CD4-positive, alpha-beta T cell (primary cell): ENCODE data around the gene RAPGEF3. TPM values are rescaled to one million over a fixed set of nuclear protein-coding genes. Genes with fewer than 3 reads are reported as not detected.

ENCODE experiments used
- ATAC-seq: fragments of 200-7000 bp; cut with Tn5 transposase; one replicate; pipeline ENCODE4 v1.10.0; 2022; ENCODE audit warnings: mild to moderate bottlenecking; ENCODE audit not compliant: poor library complexity
- CTCF ChIA-PET: fragments of 350-600 bp; sonication (Branson Sonifier 250); formaldehyde crosslinking; loops from one replicate; lab custom pipeline; 2021; ENCODE audit warnings: antibody characterized with exemption, inconsistent platforms; lab: Charles Lee
- POLR2A ChIA-PET: fragments of 350-600 bp; sonication (Branson Sonifier 250); formaldehyde crosslinking; loops from one replicate; lab custom pipeline; 2021; ENCODE audit warnings: antibody characterized with exemption, inconsistent platforms; lab: Charles Lee
- DNase-seq, 14 experiments: peaks; one replicate each; pipeline ENCODE4 v3.0.0-alpha.2; 2013 to 2020; ENCODE audit warnings: mixed read lengths in 2 of 14
- H3K27ac ChIP-seq, 2 donors: one replicate each; pipeline versions ENCODE4 v1.5.1 to v1.7.0; 2013; ENCODE audit warnings: low read length in 2 of 2, low read depth in 1 of 2, mild to moderate bottlenecking in 1 of 2
- H3K27me3 ChIP-seq, 2 experiments: 1 replicate in 1 of 2; 2 replicates in 1 of 2; pipeline versions ENCODE4 v1.6.1 to v1.7.0; 2013; ENCODE audit warnings: low read length in 2 of 2, control low read depth in 1 of 2, mild to moderate bottlenecking in 1 of 2, moderate library complexity in 1 of 2; ENCODE audit not compliant: insufficient read depth in 2 of 2, control insufficient read depth in 1 of 2
- H3K36me3 ChIP-seq: one replicate; pipeline ENCODE4 v1.6.1; 2013; ENCODE audit warnings: low read length, control low read depth; ENCODE audit not compliant: insufficient read depth
- H3K4me1 ChIP-seq: one replicate; pipeline ENCODE4 v1.6.1; 2013; ENCODE audit warnings: low read length, control low read depth; ENCODE audit not compliant: insufficient read depth
- H3K4me3 ChIP-seq: one replicate; pipeline ENCODE4 v1.5.1; 2013; ENCODE audit warnings: mild to moderate bottlenecking, low read length, moderate library complexity
- H3K9me3 ChIP-seq, 2 experiments: 1 replicate in 1 of 2; 2 replicates in 1 of 2; pipeline versions ENCODE4 v1.6.1 to v1.7.0; 2013; ENCODE audit warnings: low read length in 2 of 2, mild to moderate bottlenecking in 2 of 2, control low read depth in 1 of 2, moderate library complexity in 1 of 2; ENCODE audit not compliant: control insufficient read depth in 1 of 2, insufficient read depth in 1 of 2
- H3K27ac Mint-ChIP-seq: one replicate; pipeline ENCODE4 v1.8.0; 2020; ENCODE audit warnings: mixed read lengths
- H3K27me3 Mint-ChIP-seq: one replicate; pipeline ENCODE4 v1.8.0; 2021; ENCODE audit warnings: mixed read lengths
- H3K36me3 Mint-ChIP-seq: one replicate; pipeline ENCODE4 v1.8.0; 2021; ENCODE audit warnings: low read depth, mixed read lengths
- H3K4me1 Mint-ChIP-seq: one replicate; pipeline ENCODE4 v1.8.0; 2021; ENCODE audit warnings: low read depth, mixed read lengths
- H3K4me3 Mint-ChIP-seq: one replicate; pipeline ENCODE4 v1.8.0; 2020; ENCODE audit warnings: mild to moderate bottlenecking, mixed read lengths
- H3K9me3 Mint-ChIP-seq: one replicate; pipeline ENCODE4 v1.8.0; 2020; ENCODE audit warnings: mixed read lengths
- intact Hi-C, 2 experiments: fragments of 100-400 bp; cut with DNase I in 1 of 2; cut with micrococcal nuclease in 1 of 2; formaldehyde crosslinking; loops; one replicate each; pipeline versions ENCODE4 v1.15.1 to v1.9.0; 2023 to 2025; cut with DNase I, micrococcal nuclease
- total RNA-seq, 174 experiments: library from RNA in 2 of 174; stranded (reverse) in 2 of 174; gene quantifications; one replicate each; pipeline ENCODE4 v1.2.3 and lab custom pipeline; 2021 to 2026
- TF ChIP-seq, protein P1 (sequence below): fragments of 200-600 bp; IDR thresholded peaks from one replicate; pipeline ENCODE4 v1.8.0; 2022; ENCODE audit warnings: antibody characterized with exemption, mild to moderate bottlenecking

RAPGEF3 gene
- total RNA-seq, 2 experiments from 2014 or later = 0.17 to 0.33 TPM

GRCh38 chr12:47711448-47711847 lies 47.2 kb downstream of the RAPGEF3 start:
- CTCF ChIA-PET = interaction anchor here (1.0 kb wide), 1 partner anchor 238 kb away, joined by 4 read pairs; no protein-coding TSS in a partner anchor
- no peak for DNase-seq
- Mint-ChIP-seq H3K4me3 (no peak overlapping the region), H3K9me3 (no peaks in the 10 kb centered on the region), H3K27ac (no peak overlapping the region), H3K4me1 (peaks cover 44% of the 10 kb centered on the region), H3K36me3 (peaks cover 1% of the 10 kb centered on the region), H3K27me3 (no peaks in the 10 kb centered on the region)
- H3K9me3 ChIP-seq = no peaks in the 10 kb centered on the region
- intact Hi-C loops = loop anchor here (10.0 kb wide), 3 partner anchors 643 to 903 kb away; partner anchors contain the start of gene ZNF641 (in 1 of the 2)
- H3K27me3 ChIP-seq = no peaks in the 10 kb centered on the region
- H3K36me3 ChIP-seq = no peaks in the 10 kb centered on the region
- POLR2A ChIA-PET = no interaction called here
- H3K27ac ChIP-seq = no peak overlapping the region
- H3K4me3 ChIP-seq = no peak overlapping the region
- H3K4me1 ChIP-seq = peaks cover 29% of the 10 kb centered on the region
- TF ChIP-seq, protein P1, sequence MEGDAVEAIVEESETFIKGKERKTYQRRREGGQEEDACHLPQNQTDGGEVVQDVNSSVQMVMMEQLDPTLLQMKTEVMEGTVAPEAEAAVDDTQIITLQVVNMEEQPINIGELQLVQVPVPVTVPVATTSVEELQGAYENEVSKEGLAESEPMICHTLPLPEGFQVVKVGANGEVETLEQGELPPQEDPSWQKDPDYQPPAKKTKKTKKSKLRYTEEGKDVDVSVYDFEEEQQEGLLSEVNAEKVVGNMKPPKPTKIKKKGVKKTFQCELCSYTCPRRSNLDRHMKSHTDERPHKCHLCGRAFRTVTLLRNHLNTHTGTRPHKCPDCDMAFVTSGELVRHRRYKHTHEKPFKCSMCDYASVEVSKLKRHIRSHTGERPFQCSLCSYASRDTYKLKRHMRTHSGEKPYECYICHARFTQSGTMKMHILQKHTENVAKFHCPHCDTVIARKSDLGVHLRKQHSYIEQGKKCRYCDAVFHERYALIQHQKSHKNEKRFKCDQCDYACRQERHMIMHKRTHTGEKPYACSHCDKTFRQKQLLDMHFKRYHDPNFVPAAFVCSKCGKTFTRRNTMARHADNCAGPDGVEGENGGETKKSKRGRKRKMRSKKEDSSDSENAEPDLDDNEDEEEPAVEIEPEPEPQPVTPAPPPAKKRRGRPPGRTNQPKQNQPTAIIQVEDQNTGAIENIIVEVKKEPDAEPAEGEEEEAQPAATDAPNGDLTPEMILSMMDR = no peak
- ATAC-seq = no peak

DNA sequence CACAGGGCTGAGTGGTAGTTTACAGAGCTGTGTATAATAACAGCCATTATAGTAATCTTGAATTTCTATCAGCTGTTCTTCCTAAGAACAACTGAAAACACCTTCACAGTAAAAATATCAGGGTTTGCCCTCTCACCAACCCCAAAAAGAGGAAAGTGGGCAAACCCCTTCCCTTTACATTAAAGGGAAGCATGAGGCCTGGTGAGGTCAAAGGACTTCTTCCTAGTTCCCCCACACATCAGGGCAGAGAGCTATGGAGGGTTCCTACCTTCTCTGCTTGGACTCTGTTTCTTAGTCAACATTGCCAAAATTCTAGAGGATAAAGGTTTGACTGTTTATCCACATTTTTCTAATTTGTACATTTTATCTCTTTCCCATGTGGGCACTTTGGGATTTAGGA lies 48.4 kb downstream of the RAPGEF3 start:
- H3K4me3 Mint-ChIP-seq = no peak overlapping the region
- no peaks in the 10 kb centered on the region for H3K27me3 Mint-ChIP-seq
- Histone ChIP-seq H3K27me3 (no peaks in the 10 kb centered on the region), H3K4me3 (no peak overlapping the region), H3K4me1 (peaks cover 24% of the 10 kb centered on the region), H3K36me3 (no peaks in the 10 kb centered on the region), H3K9me3 (no peaks in the 10 kb centered on the region), H3K27ac (no peak overlapping the region)
- peaks cover 10% of the 10 kb centered on the region for H3K36me3 Mint-ChIP-seq
- ChIA-PET CTCF (interaction anchor here (1.0 kb wide), 1 partner anchor 239 kb away, joined by 4 read pairs; no protein-coding TSS in a partner anchor), POLR2A (no interaction called here)
- no peak overlapping the region for H3K27ac Mint-ChIP-seq
- TF ChIP-seq, protein P1 = no peak
- intact Hi-C loops = loop anchor here (10.0 kb wide), 3 partner anchors 645 to 905 kb away; partner anchors contain the start of gene ZNF641 (in 1 of the 2)
- ATAC-seq = no peak
- DNase-seq = peak in 1 of 14 experiments; percentile 26
- H3K9me3 Mint-ChIP-seq = no peaks in the 10 kb centered on the region
- peaks cover 49% of the 10 kb centered on the region for H3K4me1 Mint-ChIP-seq

DNA sequence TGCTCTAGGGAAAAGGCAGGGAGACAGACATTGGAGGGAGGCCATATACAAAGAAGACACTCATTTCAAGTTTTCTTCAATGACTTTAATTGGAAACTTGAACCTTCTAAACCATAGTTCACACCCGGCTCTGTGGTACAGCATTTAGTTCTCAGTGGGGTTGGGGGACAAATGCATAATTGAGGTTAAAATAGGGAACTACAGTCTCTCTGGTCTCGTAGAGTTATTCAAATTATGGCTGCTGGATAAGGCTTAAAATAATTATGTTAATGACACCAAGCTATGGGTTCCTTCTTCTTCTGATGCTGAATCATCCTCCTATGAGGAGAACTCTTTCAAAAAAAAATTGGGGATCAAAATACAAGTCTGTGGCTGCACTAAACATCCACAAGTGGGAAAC lies 49.0 kb downstream of the RAPGEF3 start:
- H3K36me3 Mint-ChIP-seq = peaks cover 16% of the 10 kb centered on the region
- TF ChIP-seq, protein P1 = no peak
- H3K9me3 ChIP-seq = no peaks in the 10 kb centered on the region
- H3K27me3 ChIP-seq = no peaks in the 10 kb centered on the region
- ChIA-PET CTCF (no interaction called here), POLR2A (no interaction called here)
- no peak overlapping the region for H3K4me3 Mint-ChIP-seq
- DNase-seq (no peak), ATAC-seq (no peak)
- H3K4me1 Mint-ChIP-seq = peaks cover 50% of the 10 kb centered on the region
- H3K4me1 ChIP-seq = peaks cover 27% of the 10 kb centered on the region
- H3K27ac ChIP-seq = no peak overlapping the region
- peak overlapping the region; percentile 94 for H3K27ac Mint-ChIP-seq
- no peaks in the 10 kb centered on the region for H3K36me3 ChIP-seq
- H3K4me3 ChIP-seq = no peak overlapping the region
- H3K9me3 Mint-ChIP-seq = no peaks in the 10 kb centered on the region
- no peaks in the 10 kb centered on the region for H3K27me3 Mint-ChIP-seq
- intact Hi-C loops = loop anchor here (5.0 to 10.0 kb wide), 4 partner anchors 645 to 1717 kb away; partner anchors contain the start of genes SCAF11 (in 1 of the 2) and ZNF641 (in 1 of the 2)
